HG03342 (cell line): Measurements from ENCODE around the gene ZBTB7C.

Experiments used
- ATAC-seq: cut with Tn5 transposase; IDR thresholded peaks from one replicate; pipeline ENCODE4 v1.9.1; 2021; ENCODE audit warnings: mild to moderate bottlenecking, moderate library complexity; ENCODE audit not compliant: unreplicated experiment

ZBTB7C gene

DNA sequence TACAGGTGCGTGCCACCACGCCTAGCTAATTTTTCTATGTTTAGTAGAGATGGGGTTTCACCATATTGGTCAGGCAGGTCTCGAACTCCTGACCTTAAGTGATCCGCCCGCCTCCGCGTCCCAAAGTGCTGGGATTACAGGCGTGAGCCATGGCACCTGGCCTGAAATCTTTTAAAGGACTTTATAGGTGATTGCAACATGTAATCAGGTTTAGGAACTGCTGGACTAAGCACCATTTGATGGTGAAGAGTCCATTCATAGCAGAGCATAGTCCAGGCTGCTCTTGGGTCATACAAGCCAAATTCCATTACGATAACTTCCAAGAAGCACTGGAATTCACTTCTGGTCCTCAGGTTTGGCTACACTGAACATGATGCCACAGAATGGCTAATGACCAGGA lies 278.1 kb downstream of the ZBTB7C start:
- no peak for ATAC-seq

DNA sequence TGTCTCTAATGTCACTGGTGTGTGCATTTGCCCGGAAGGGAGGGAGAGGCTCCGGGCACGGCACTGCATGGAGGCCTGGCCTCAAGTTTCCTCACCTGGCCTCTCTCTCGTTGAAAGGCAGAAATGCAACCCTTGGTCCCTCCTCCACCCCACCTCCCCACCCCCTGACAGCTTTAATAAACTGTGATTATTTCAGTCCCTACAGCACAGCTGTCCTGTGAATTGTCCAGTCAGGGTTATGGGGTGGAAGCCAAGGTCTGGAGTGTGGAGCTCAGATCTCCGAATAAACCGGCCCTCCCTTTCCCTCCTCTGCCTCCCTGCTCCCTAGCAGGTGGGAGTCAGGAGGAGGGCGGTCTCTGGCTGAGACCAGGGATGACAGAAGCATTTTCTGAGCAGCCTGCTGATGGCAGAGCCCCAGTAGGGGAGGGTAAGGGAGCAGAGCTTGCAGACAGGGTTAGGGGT lies 279.5 kb downstream of the ZBTB7C start:
- no peak for ATAC-seq

DNA sequence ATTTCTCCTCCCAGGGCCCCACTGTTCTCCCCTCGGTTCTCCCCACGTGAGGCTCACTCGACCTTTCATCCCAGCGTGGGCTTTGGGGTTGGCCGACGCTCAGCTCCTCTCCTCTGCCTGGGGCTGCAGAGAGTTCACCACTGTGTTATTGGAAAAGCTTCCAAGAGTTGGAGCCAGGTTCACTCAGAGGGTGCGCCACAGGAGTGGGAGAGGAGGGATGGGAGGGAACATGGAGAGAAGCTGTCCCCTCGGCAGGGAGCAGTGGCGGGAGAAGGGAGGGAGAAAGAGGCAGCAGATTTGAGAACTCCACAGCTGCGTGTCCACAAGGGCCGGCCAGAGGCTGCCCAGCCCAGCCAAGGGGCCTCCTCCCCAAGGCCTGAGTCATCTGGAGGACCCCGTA lies 281.6 kb downstream of the ZBTB7C start:
- no peak for ATAC-seq

DNA sequence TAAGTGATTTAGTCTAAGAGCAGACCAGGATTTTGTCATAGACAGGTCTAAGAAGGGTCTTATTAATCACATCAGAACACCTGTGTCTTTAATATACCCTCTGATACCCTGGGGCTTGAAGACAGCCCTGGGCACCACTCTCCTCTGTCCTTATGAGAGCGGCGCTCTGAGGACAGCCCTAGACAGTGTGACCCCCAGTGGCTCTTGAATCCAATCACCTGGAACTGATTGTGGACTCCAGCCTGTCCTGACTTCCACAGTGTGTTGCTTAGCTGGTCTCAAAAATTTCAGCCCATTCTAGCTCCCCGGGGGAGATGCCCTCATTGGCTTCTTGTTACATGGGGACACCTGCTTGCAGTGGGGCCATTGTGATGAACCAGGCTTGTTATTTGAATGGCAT lies 282.9 kb downstream of the ZBTB7C start:
- ATAC-seq = no peak

DNA sequence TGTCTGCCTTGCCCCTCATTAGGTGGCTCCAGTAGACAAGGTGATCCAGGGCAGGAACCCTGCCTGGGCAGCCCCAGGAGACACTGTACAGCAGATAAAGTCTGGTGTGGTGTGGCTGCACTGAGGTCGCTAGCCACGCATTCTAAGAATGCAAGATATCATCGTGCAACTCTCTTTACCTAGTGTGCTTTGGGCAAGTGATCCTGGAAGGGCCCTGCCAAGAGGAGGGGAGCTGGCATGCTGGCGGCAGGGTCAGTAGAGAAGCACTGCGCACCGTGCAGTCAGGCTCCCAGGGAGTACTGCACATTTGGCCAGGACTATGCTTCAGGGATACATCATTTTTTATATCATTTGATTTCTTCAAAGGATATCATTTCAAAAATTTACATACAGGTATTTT lies 283.5 kb downstream of the ZBTB7C start:
- ATAC-seq = no peak

DNA sequence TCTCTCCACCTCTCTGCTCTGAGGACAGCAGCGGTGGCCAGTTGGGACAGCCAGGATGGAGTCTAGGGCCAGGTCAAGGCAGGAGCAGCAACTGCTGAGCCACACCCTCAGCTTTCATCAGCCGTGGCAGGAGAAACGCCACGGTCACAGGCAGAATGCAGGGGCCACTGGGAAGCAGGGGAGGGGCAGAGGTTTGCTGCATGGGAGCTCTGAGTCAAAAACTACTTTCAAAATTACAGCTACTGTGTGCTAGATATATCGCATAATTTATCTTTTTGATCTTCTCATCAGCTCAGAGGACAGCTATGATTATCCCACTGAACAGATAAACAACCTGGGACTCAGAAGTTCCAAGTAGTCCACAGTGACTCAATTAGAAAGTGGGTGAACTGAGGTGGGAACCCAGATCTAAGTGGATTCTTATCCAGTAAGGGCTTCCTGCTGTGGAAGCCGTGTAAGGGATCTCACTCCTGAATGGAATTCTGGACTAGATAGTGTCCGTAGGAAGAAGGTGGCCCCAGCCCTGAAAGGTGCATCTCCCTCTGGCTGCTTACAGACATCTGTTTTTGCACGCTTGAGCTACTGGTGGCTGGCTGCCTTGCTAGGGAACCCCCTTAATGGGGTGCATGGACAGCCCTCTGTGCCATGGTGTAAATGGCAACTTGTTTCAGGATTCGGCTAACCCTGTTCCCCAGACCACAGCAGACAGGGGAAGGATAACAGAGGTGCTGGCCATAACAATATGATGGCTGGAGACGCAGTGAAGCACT lies 284.1 kb downstream of the ZBTB7C start:
- ATAC-seq = no peak

DNA sequence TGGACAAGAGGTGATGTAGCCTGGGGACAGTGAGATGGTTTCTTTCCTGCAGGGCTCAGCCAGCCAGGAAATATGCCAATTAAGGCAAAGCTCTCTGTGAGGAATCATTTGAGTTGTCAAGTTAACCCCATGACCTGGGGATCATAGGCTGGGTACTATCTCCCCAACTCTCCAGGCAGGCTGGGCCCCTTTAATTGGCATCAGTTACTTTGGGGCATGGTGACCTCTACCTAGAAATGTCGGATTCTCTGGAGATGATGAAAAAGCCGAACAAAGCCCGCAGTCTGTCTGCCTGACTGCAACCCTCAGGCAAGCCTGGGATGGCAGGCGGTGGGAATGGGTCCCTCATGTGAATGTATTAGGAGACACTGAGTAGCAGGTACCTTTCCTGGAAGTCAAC lies 285.2 kb downstream of the ZBTB7C start:
- no peak for ATAC-seq

DNA sequence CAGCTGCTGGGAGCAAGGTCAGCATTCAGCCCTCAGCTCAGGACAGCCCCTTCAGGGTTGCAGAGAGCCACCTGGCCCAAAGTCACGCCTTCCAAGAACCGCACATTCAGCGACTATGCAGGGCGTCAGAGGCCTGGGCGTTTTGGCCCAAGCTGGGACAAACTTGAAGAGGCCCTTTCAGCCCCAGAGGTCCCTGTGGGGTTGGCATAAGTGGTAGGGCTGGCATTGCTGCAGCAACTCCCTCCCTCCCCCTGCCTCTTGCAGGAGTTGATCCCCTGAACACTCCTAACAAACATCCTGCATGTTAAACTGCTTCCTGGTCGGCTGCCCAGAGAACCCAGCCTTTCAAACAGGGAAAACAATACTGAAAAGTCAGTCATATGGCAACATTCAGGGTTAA lies 285.9 kb downstream of the ZBTB7C start:
- ATAC-seq = no peak

DNA sequence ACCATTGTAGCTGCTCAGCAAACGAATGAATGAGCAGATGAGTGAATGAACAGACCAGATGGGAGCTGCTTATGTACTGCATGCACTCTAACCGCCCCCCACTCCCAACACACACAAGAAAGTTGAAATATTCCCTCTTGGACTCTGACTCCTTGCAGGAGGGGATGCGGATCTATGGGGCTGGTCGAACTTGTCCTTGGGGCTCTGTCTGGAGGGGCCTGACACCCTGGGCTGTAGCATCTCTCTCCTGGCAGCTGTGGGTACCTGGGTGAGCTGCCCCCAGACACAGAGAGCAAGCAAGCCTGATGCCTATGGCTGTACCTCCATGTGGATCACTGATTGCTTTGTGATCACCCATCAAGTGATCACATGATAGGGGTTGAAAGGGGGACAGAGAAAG lies 286.4 kb downstream of the ZBTB7C start:
- ATAC-seq = no peak

DNA sequence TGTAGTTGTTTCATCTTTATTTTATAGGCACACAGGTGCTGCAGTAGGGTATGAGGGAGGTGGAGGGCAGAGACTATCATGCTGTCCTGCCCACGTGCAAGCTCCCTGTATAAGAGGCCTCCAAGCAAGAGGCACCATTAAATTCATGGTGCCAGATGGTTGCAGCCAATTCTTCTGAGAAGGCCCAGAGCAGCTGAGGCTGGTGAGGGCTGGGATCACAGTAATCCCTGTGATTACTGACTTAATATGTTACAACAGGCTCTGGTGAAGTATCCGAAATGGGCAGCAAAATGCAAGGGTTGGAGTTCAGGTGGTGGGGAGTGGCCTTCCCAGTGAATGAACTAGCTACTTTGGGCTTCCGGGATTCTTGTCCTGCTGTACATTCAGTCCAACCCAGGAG lies 286.8 kb downstream of the ZBTB7C start:
- ATAC-seq = no peak

DNA sequence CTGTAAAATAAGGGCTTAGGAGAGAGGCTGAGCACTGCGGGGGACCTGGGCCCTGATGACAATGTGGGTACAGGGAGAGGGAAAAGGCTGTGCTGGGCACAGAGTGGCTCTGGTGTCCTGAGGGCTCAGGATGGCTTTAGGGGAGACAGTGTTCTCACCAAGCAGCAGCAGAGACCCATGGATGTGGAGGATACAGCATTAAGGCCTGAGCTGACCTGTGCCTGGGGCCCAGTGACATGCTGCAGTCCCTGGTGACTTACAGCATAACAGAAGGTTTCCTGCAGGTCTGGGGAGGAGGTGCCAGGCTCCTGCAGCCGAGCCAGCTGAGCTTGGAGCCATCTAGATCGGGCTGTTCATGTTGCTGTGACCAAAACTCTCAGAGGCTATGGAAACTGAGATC lies 287.4 kb downstream of the ZBTB7C start:
- no peak for ATAC-seq

DNA sequence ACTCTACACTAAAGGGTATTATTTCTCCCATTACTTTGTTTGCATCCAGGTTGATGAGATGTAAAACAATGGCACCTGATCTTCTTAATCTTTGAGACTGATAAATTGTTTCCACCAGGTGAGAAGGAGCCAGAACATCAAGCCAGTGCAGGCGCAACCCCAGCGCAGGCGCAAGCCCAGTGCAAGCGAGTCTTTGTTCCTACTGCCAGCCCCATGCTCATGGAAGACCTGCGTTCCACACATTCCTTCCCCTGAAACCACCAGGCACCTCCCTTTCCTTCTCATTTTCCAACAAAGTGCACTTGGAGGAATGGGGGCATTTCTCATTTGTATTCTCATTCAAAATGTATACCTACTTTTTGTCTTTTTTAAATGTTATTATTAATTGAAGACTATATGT lies 290.0 kb downstream of the ZBTB7C start:
- ATAC-seq = no peak

DNA sequence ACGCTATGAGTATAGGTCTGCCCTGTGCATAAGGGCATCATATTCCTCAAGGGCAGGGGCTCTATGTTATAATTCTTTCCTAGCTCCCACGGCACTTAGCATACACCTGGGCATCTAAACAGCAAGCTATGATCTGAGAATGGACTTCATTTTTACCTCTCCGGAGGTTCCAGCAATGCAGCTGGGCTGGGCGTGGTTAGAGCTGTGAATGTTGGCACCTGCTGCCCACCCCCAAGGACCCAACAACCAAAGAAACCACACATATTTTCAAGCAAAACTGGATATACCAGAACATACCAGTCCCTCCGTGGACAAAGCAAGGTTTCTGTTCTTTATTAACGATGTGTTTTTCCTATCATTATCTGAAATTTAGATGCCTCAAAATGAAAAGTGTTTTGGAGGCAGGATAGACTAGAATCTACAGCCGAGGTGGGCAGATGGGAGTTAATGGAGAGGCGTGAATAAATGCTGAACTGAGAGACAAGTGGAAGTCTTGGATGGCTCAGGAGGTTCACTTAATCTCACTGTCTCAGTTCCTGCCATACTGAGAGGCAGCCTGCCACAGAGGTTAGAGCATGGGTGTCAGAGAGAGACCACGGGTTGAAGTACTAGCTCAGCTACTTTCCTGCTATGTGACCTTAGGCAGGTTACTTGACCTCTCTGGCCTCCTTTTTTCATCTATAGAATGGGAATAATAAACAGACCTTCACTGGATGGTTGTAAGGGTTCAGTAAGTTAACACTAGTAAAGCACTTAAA lies 292.1 kb downstream of the ZBTB7C start:
- ATAC-seq = no peak

DNA sequence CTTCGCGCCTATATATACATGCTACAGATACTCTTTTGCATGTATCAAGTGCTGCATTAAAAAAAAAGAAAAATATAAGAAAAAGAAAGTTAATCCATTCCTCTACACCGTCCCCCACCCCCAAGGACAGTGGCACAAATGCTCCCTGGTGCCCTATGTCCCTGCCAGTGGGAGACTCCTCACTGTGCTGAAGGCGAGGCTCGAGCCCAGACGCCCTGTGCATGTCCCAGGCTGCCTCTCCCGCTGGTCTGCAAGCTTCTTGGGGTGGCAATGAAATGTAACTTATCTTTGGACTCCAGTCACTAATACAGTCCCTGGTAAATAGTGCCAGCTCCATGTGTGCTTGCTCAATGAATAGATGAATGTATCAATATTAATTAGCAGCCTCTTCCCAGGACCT lies 293.2 kb downstream of the ZBTB7C start:
- no peak for ATAC-seq

DNA sequence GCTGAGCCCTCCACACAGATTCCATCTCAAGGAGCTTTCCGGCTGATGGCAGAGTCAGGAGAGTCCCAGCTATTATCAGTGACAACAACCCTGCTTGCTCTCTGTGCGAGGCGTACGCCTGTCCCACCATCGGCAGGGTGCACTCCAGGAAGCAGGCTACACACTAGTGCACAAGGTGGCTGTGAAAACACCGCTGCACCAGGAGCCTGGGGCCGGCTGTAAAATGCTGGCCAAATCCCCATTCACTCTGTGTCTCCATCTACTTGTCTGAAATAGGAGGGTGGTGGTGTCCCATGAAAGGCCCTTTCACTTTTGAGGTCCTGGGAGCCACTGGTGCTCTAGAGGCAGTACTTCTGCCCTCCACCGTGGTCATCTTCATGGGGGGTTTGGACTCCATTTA lies 295.5 kb downstream of the ZBTB7C start:
- no peak for ATAC-seq

DNA sequence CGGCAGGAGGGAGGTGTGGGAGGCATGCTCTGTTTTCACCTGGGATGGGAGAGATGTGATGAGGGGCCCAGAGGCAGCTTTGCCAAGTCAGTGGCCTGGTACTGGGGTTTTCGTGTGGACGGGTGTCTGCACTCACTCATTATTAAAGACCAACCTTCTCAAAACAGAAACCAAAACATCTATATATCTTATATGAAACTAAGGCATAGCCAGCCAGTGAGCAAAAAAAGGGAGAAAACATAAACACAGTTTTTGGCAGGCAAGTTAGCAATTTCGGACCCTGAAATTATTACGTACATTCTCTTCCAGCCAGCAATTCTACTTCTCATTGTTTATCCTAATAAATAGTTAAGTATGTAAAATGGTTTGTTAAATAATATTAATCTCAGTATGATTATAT lies 297.6 kb downstream of the ZBTB7C start:
- no peak for ATAC-seq

DNA sequence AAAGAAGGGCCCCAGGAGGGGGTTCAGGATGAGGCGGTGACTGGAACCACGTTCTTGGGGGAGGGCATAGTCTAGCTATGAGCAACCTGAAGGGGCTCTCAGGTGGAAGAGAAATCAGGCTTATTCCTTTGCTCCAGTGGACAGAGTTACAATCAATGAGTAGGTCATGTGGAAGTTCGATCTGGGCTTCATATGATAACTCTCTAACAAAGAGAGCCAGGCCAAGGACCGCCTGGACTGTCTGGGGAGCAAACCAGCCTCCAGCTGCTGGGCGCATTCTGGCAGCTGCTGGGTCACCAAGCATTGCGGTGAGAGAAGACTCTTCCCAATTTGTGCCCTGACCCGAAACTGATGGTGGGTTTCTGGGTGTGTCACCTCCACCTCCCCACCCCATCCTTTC lies 298.4 kb downstream of the ZBTB7C start:
- ATAC-seq = no peak

DNA sequence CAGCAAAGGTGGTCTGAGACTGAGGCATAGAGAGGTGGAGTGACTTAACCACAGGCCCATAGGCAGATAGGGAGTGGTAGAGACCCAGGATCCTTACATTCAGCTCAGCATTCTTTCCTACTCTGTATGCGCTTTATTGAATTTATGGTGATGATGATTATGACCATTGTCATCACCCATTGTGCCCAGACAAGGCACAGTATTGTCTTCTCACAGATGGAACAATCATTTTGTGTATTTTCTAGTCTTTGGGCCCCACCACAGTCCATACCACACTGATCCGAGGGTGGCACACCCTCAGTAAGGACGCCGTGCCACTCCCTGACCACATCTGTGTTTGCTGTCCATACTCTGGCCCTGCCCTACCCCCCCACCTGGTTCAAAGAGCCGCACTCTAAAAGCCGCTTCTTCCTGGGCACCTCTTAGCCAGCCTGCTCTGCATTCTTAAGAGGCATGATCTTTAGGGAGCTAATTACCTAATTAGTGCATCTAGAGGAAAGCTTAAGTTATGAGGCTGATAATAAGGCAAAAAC lies 299.2 kb downstream of the ZBTB7C start:
- ATAC-seq = no peak

DNA sequence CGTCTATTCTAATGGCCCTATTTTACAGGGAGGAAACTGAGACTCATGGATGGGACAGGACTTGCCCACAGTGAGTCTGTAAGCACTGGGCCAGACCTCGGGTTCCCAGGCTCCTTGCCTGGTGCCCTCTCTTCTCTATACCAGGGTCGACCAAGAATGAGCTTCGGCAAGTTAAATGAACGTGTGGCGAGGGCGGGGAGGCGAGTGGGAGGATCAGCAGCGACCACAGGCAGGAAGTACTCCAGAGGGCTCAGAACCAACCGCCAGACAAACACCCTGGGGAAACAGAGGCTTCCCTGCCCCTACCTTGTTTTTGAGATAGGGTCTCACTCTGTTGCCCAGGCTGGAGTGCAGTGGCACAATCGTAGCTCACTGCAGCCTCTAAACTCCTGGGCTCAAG lies 301.0 kb downstream of the ZBTB7C start:
- no peak for ATAC-seq

DNA sequence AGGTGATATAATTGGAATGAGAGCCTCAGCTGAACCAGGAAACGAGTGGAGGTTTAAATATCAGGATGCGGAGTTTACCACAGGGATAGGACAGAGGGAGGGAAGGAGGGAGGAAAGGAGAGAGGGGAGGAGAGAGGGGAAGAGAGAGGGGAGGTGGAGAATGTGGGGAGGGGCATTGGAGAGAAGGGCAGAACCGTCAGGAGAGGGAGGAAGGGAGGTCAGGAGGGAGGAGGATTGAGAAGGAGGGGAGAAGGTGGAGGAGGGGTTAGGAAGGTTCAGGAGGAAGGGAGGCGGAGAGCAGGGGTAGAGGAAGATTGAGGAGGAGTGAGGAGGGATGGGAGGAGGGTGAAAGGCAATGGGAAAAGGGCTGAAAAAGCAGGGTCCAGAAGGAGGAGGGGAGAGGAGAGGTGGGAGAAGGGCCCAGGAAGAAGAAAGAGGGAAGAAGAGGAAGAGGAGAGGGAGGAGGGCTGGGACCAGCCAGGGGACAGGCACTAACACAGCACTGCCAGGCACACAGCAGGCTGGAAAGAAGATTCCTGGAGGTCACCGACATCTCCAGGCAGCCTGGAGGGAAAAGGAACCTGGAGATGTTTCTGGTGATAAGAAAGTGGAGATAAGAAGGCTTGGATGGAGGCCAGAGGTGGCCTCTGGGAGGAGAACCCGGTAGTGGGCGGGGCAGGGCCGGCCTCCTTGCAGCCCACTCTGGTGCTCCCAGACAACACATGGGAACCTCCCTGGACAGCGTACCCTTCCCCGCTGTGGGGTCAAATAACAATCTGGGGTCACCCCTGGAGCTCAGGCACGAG lies 302.0 kb downstream of the ZBTB7C start:
- no peak for ATAC-seq

DNA sequence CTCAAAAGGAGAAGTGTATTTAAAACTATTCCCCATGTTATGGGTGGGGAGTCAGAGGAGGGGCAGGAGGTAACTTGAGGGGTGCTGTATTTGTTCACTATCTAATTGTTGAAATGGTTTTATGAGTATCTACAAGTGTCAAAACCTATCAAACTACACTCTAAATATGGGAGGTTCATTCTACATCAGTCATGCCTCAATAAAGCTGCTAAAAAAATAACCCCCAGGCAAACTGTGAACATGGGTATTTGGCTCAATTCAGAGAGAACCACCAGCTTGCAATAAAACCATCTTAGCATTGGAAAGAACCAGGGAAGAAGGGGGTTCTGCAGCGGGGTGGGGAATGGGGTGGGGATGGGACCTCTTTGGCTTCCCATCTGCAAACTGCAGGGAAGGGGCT lies 302.7 kb downstream of the ZBTB7C start:
- no peak for ATAC-seq
